Endodermal cell (in vitro differentiated cells): ENCODE data around the gene TMEM123. TPM values are rescaled to one million over a fixed set of nuclear protein-coding genes. Genes with fewer than 3 reads are reported as not detected.

Experiments
- DNase-seq: peaks from one replicate; pipeline ENCODE4 v3.0.0-alpha.2; 2017
- H3K27ac ChIP-seq: 2 replicates; pipeline ENCODE4 v1.5.1; 2013; ENCODE audit warnings: mild to moderate bottlenecking, low read depth, low read length, moderate library complexity
- H3K27me3 ChIP-seq: 2 replicates; pipeline ENCODE4 v1.6.1; 2013; ENCODE audit warnings: mild to moderate bottlenecking, low read length, moderate library complexity; ENCODE audit not compliant: insufficient read depth, control insufficient read depth, poor library complexity, severe bottlenecking
- H3K36me3 ChIP-seq: 2 replicates; pipeline ENCODE4 v1.7.0; 2013; ENCODE audit warnings: mild to moderate bottlenecking, low read length, moderate library complexity; ENCODE audit not compliant: control insufficient read depth, insufficient read depth
- H3K4me1 ChIP-seq: one replicate; pipeline ENCODE4 v1.7.0; 2013; ENCODE audit warnings: low read length; ENCODE audit not compliant: control insufficient read depth, insufficient read depth
- H3K4me3 ChIP-seq: 2 replicates; pipeline ENCODE4 v1.5.1; 2013; ENCODE audit warnings: mild to moderate bottlenecking, low read length, moderate library complexity
- H3K9ac ChIP-seq: 2 replicates; pipeline ENCODE4 v1.6.1; 2013; ENCODE audit warnings: mild to moderate bottlenecking, low read length, moderate library complexity; ENCODE audit not compliant: poor library complexity, severe bottlenecking; ENCODE audit errors: extremely low read depth
- H3K9me3 ChIP-seq: 2 replicates; pipeline ENCODE4 v1.6.1; 2013; ENCODE audit warnings: mild to moderate bottlenecking, low read length, moderate library complexity; ENCODE audit not compliant: control insufficient read depth
- H3K27ac Mint-ChIP-seq: 2 replicates; pipeline ENCODE4 v1.8.0; 2020; ENCODE audit warnings: mixed read lengths
- H3K27me3 Mint-ChIP-seq: 2 replicates; pipeline ENCODE4 v1.8.0; 2021; ENCODE audit warnings: mild to moderate bottlenecking, mixed read lengths; ENCODE audit not compliant: insufficient read depth
- H3K36me3 Mint-ChIP-seq: 2 replicates; pipeline ENCODE4 v1.8.0; 2020; ENCODE audit warnings: low read depth, mixed read lengths
- H3K4me1 Mint-ChIP-seq: 2 replicates; pipeline ENCODE4 v1.8.0; 2020; ENCODE audit warnings: mixed read lengths
- H3K4me3 Mint-ChIP-seq: 2 replicates; pipeline ENCODE4 v1.8.0; 2020; ENCODE audit warnings: mild to moderate bottlenecking, moderate library complexity, mixed read lengths
- H3K9me3 Mint-ChIP-seq: 2 replicates; pipeline ENCODE4 v1.8.0; 2020; ENCODE audit warnings: mild to moderate bottlenecking, mixed read lengths
- WGBS, 2 experiments: methylation state at CpG; one replicate each; pipeline versions ENCODE4 v1.1.5 to v1.1.7; 2013; ENCODE audit warnings: missing lambda C conversion rate in 2 of 2, mixed read lengths in 1 of 2; ENCODE audit not compliant: insufficient coverage in 1 of 2, insufficient read length in 1 of 2; 5-methylcytosine and 5-hydroxymethylcytosine counted together
- total RNA-seq, 2 donors: library from RNA; stranded (reverse); fragmentation: NEBNext Ultra II Directional in 1 of 2; extraction: Animal tissue kit (Norgen Biotek cat#: 25700) in 1 of 2; gene quantifications; 2 replicates in 1 of 2; 3 replicates in 1 of 2; pipeline ENCODE4 v1.2.1, GENCODE V29; 2021
- TF ChIP-seq, protein P1 (sequence below): fragments of 200-600 bp; sonication (generic); conservative IDR thresholded peaks from 2 replicates; pipeline ENCODE4 v1.5.0; 2021; ENCODE audit warnings: antibody characterized with exemption, mild to moderate bottlenecking

TMEM123 gene
- total RNA-seq, 2 donors from 2014 or later = 216 to 256 TPM

DNA sequence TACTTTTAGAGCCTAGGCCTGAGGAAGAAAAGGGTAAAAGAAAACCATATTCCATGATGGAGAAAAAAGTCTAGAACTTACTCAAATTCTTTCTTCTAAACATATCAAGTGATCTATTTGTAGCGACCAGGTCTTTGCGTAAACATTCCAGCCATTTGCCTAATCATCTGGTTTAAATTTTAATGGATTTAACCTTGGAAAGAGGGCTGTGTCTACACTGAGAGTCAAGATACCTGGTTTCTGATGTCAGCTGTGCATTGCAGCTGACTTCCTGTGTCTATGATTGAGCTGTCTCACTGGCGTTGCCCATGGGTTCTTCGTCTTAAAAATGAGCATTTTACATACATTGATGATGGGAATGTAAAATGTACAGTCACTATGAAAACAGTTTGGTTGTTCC lies 10.0 kb upstream of the TMEM123 start:
- 97 to 100% methylated on average over 1 to 4 of the region's 4 CpGs for WGBS, 2 experiments
- Histone ChIP-seq H3K27me3 (no peaks in the 10 kb centered on the region), H3K4me1 (peaks cover 10% of the 10 kb centered on the region), H3K4me3 (no peak overlapping the region), H3K36me3 (no peaks in the 10 kb centered on the region), H3K9me3 (no peaks in the 10 kb centered on the region), H3K27ac (no peak overlapping the region), H3K9ac (no peak overlapping the region)
- Mint-ChIP-seq H3K4me3 (no peak overlapping the region), H3K4me1 (peaks cover 44% of the 10 kb centered on the region), H3K27me3 (no peaks in the 10 kb centered on the region), H3K9me3 (no peaks in the 10 kb centered on the region), H3K36me3 (no peaks in the 10 kb centered on the region), H3K27ac (no peak overlapping the region)
- TF ChIP-seq, protein P1, sequence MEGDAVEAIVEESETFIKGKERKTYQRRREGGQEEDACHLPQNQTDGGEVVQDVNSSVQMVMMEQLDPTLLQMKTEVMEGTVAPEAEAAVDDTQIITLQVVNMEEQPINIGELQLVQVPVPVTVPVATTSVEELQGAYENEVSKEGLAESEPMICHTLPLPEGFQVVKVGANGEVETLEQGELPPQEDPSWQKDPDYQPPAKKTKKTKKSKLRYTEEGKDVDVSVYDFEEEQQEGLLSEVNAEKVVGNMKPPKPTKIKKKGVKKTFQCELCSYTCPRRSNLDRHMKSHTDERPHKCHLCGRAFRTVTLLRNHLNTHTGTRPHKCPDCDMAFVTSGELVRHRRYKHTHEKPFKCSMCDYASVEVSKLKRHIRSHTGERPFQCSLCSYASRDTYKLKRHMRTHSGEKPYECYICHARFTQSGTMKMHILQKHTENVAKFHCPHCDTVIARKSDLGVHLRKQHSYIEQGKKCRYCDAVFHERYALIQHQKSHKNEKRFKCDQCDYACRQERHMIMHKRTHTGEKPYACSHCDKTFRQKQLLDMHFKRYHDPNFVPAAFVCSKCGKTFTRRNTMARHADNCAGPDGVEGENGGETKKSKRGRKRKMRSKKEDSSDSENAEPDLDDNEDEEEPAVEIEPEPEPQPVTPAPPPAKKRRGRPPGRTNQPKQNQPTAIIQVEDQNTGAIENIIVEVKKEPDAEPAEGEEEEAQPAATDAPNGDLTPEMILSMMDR = no peak
- DNase-seq = no peak

DNA sequence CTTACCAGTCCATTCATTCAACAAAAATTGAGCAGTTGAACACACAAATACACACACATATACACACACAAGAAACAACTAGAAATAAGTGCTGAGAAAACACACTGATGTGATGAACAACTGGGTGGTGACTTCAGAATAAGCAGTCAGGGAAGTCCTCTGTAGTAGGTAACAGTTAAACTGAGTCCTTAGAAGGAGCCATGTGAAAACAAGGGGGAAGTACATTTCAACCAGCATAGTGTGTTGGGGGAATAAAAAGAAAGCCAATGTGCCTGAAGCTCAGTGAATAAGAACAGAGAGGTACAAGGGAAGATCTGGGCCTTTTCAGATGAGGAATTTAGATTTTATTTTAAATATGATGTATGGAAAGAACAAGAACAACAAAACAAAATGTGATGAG lies 6.8 kb upstream of the TMEM123 start:
- Histone ChIP-seq H3K4me1 (peaks cover 9% of the 10 kb centered on the region), H3K4me3 (peak overlapping the region; percentile 8), H3K36me3 (no peaks in the 10 kb centered on the region), H3K27ac (no peak overlapping the region), H3K27me3 (no peaks in the 10 kb centered on the region), H3K9ac (no peak overlapping the region), H3K9me3 (no peaks in the 10 kb centered on the region)
- peaks cover 47% of the 10 kb centered on the region for H3K4me1 Mint-ChIP-seq
- TF ChIP-seq, protein P1 = no peak
- DNase-seq = no peak
- H3K27me3 Mint-ChIP-seq = no peaks in the 10 kb centered on the region
- no peak overlapping the region for H3K27ac Mint-ChIP-seq
- no peaks in the 10 kb centered on the region for H3K36me3 Mint-ChIP-seq
- H3K9me3 Mint-ChIP-seq = no peaks in the 10 kb centered on the region
- H3K4me3 Mint-ChIP-seq = no peak overlapping the region

DNA sequence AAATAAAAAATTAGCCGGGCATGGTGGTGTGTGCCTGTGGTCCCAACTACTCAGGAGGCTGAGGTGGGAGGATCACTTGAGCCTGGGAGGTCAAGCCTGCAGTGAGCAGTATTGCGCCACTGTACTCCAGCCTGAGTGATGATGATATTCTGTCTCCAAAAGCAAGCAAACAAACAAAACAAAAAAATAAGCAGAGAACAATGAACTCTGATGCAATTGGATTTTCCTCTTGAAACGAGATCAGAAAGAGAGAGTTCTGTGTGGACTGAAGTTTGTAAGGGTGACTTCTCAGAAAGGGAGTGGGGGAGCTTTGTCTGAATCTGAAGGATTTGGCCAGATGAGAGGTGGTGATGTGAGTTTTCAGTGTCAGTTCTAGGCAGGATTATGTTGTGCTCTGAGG lies 6.0 kb upstream of the TMEM123 start:
- Histone ChIP-seq H3K27ac (no peak overlapping the region), H3K9ac (no peak overlapping the region), H3K9me3 (no peaks in the 10 kb centered on the region), H3K27me3 (no peaks in the 10 kb centered on the region), H3K4me3 (peak overlapping the region; percentile 24), H3K4me1 (peaks cover 11% of the 10 kb centered on the region), H3K36me3 (no peaks in the 10 kb centered on the region)
- TF ChIP-seq, protein P1 = no peak
- no peaks in the 10 kb centered on the region for H3K27me3 Mint-ChIP-seq
- WGBS, 2 experiments = 96 to 100% methylated on average over 1 to 3 of the region's 3 CpGs
- no peaks in the 10 kb centered on the region for H3K9me3 Mint-ChIP-seq
- peak overlapping the region; percentile 28 for H3K27ac Mint-ChIP-seq
- no peak overlapping the region for H3K4me3 Mint-ChIP-seq
- H3K36me3 Mint-ChIP-seq = no peaks in the 10 kb centered on the region
- DNase-seq = no peak
- H3K4me1 Mint-ChIP-seq = peaks cover 54% of the 10 kb centered on the region
